B cell (primary cell): ENCODE data around the gene TTPAL. TPM values are rescaled to one million over a fixed set of nuclear protein-coding genes. Genes with fewer than 3 reads are reported as not detected.

Experiments used
- ATAC-seq: fragments of 200-7000 bp; cut with Tn5 transposase; one replicate; pipeline ENCODE4 v1.10.0; 2021; ENCODE audit warnings: low read depth, mild to moderate bottlenecking, moderate number of reproducible peaks, moderate library complexity
- CTCF ChIA-PET: fragments of 350-600 bp; sonication (Branson Sonifier 250); formaldehyde crosslinking; loops from one replicate; lab custom pipeline; 2021; ENCODE audit warnings: antibody characterized with exemption, inconsistent platforms; lab: Charles Lee
- POLR2A ChIA-PET: fragments of 350-600 bp; sonication (Branson Sonifier 250); formaldehyde crosslinking; loops from one replicate; lab custom pipeline; 2021; ENCODE audit warnings: antibody characterized with exemption; lab: Charles Lee
- DNase-seq: peaks from one replicate; pipeline ENCODE4 v3.0.0; 2013
- H2AFZ ChIP-seq: 2 replicates; pipeline ENCODE4 v1.6.1; 2012; ENCODE audit warnings: mild to moderate bottlenecking, low read depth, low read length; ENCODE audit not compliant: insufficient read depth, poor library complexity, severe bottlenecking
- H3K27ac ChIP-seq, 2 donors: 1 replicate in 1 of 2; 2 replicates in 1 of 2; pipeline ENCODE4 v1.5.1; 2012 to 2013; ENCODE audit warnings: low read length in 2 of 2, mild to moderate bottlenecking in 2 of 2, moderate library complexity in 1 of 2
- H3K27me3 ChIP-seq, 4 experiments: fragments of 200-600 bp in 1 of 4; sonication (generic) in 1 of 4; replicated peaks in 1 of 4; 1 replicate in 2 of 4; 2 replicates in 2 of 4; pipeline versions ENCODE4 v1.6.1 to v1.7.0; 2013 to 2016; ENCODE audit warnings: low read length in 3 of 4, mild to moderate bottlenecking in 2 of 4, mixed read lengths in 1 of 4, moderate library complexity in 1 of 4; ENCODE audit not compliant: insufficient read depth in 4 of 4, control insufficient read depth in 3 of 4; ENCODE audit errors: control extremely low read depth in 1 of 4
- H3K36me3 ChIP-seq, 2 experiments: replicated peaks in 1 of 2; 1 replicate in 1 of 2; 2 replicates in 1 of 2; pipeline versions ENCODE4 v1.6.1 to v1.7.1; 2013; ENCODE audit warnings: low read length in 1 of 2; ENCODE audit not compliant: insufficient read depth in 2 of 2, control insufficient read depth in 1 of 2; ENCODE audit errors: control extremely low read depth in 1 of 2, extremely low read depth in 1 of 2
- H3K4me1 ChIP-seq, 2 donors: fragments of 200-600 bp in 1 of 2; sonication (generic) in 1 of 2; 1 replicate in 1 of 2; 2 replicates in 1 of 2; pipeline versions ENCODE4 v1.5.1 to v1.6.1; 2013 to 2017; ENCODE audit warnings: low read length in 2 of 2; ENCODE audit not compliant: control insufficient read depth in 2 of 2, insufficient read depth in 2 of 2
- H3K4me2 ChIP-seq: replicated peaks from 2 replicates; pipeline ENCODE3; 2012; ENCODE audit warnings: mild to moderate bottlenecking, low read depth, low read length; ENCODE audit not compliant: poor library complexity, severe bottlenecking
- H3K4me3 ChIP-seq, 5 experiments: fragments of 200-600 bp in 1 of 5; sonication (generic) in 1 of 5; 1 replicate in 3 of 5; 2 replicates in 2 of 5; pipeline versions ENCODE4 v1.5.1 to v1.7.0; 2011 to 2016; ENCODE audit warnings: low read length in 4 of 5, mild to moderate bottlenecking in 4 of 5, low read depth in 2 of 5, control low read depth in 1 of 5, moderate library complexity in 1 of 5; ENCODE audit not compliant: insufficient read depth in 1 of 5; ENCODE audit errors: control extremely low read depth in 1 of 5, extremely low read depth in 1 of 5
- H3K79me2 ChIP-seq: fragments of 200-600 bp; sonication (generic); one replicate; pipeline ENCODE4 v1.6.0; 2016; ENCODE audit warnings: low read length; ENCODE audit not compliant: control insufficient read depth, insufficient read depth
- H3K9ac ChIP-seq: fragments of 200-600 bp; sonication (generic); 2 replicates; pipeline ENCODE4 v1.6.1; 2017; ENCODE audit warnings: mild to moderate bottlenecking, low read length, moderate library complexity
- H3K9me3 ChIP-seq, 3 donors: one replicate each; pipeline versions ENCODE4 v1.6.1 to v1.7.1; 2013; ENCODE audit warnings: low read length in 2 of 3; ENCODE audit not compliant: control insufficient read depth in 2 of 3, insufficient read depth in 1 of 3; ENCODE audit errors: control extremely low read depth in 1 of 3
- H4K20me1 ChIP-seq: 2 replicates; pipeline ENCODE4 v1.6.0; 2012; ENCODE audit warnings: mild to moderate bottlenecking, low read length; ENCODE audit not compliant: insufficient read depth, control insufficient read depth, poor library complexity, severe bottlenecking
- H3K27ac Mint-ChIP-seq: one replicate; pipeline ENCODE4 v1.8.0; 2021; ENCODE audit warnings: mixed read lengths
- H3K27me3 Mint-ChIP-seq: one replicate; pipeline ENCODE4 v1.8.0; 2021; ENCODE audit warnings: mixed read lengths
- H3K4me1 Mint-ChIP-seq: one replicate; pipeline ENCODE4 v1.8.0; 2021; ENCODE audit warnings: mixed read lengths
- H3K4me3 Mint-ChIP-seq: one replicate; pipeline ENCODE4 v1.8.0; 2021; ENCODE audit warnings: mixed read lengths
- H3K9me3 Mint-ChIP-seq: one replicate; pipeline ENCODE4 v1.8.0; 2022; ENCODE audit warnings: mixed read lengths; ENCODE audit not compliant: insufficient read depth
- CTCF ChIP-seq: fragments of 200-600 bp; IDR thresholded peaks from one replicate; pipeline ENCODE4 v1.8.0; 2022; ENCODE audit warnings: antibody characterized with exemption, mild to moderate bottlenecking
- EZH2 ChIP-seq: IDR thresholded peaks from 2 replicates; pipeline ENCODE4 v1.6.1; 2012; ENCODE audit warnings: borderline replicate concordance, low read depth, mild to moderate bottlenecking, moderate library complexity, low read length; ENCODE audit not compliant: insufficient read depth, poor library complexity, severe bottlenecking
- WGBS: methylation state at CpG from one replicate; pipeline ENCODE4 v1.1.5; 2013; ENCODE audit warnings: missing lambda C conversion rate; ENCODE audit not compliant: insufficient coverage; 5-methylcytosine and 5-hydroxymethylcytosine counted together
- intact Hi-C: fragments of 100-400 bp; cut with micrococcal nuclease; formaldehyde crosslinking; loops from one replicate; pipeline ENCODE4 v1.10.0; 2022
- polyA plus RNA-seq: library from polyadenylated mRNA; depleted of rRNA; stranded (reverse); fragments of >200 nt; gene quantifications from 2 replicates; pipeline ENCODE4 v1.2.3, GENCODE V29; 2012
- total RNA-seq, 2 donors: library from RNA; stranded (reverse); fragments of 120-200 nt in 1 of 2; gene quantifications; 1 replicate in 1 of 2; 2 replicates in 1 of 2; pipeline versions ENCODE4 v1.2.3 to v1.2.4, GENCODE V29; 2013 to 2022

TTPAL gene
- total and polyA plus RNA-seq, 2 donors (not counting 1 experiment from before 2014, with no cell fraction given): 4.0 to 26.8 TPM

- H3K36me3 ChIP-seq: peaks cover 13 to 80% of the 10 kb centered on the region in 2 experiments
- Mint-ChIP-seq H3K9me3 (no peaks in the 10 kb centered on the region), H3K4me1 (peaks cover 24% of the 10 kb centered on the region), H3K4me3 (no peak overlapping the region), H3K27ac (no peak overlapping the region), H3K27me3 (no peaks in the 10 kb centered on the region)
- H3K9me3 ChIP-seq: no peaks in the 10 kb centered on the region
- 91% methylated on average over 3 of the region's 3 CpGs for WGBS
- ChIA-PET CTCF (no interaction called here), POLR2A (no interaction called here)
- DNase-seq: no peak
- H3K4me1 ChIP-seq: peaks cover 6% of the 10 kb centered on the region in 2 donors
- no peaks in the 10 kb centered on the region for H3K79me2 ChIP-seq
- no peaks in the 10 kb centered on the region for H4K20me1 ChIP-seq
- H3K27me3 ChIP-seq: no peaks in the 10 kb centered on the region
- no peak overlapping the region for H3K4me3 ChIP-seq
- no peak for ATAC-seq
- H3K27ac ChIP-seq: no peak overlapping the region
- no peak overlapping the region for H2AFZ ChIP-seq
- TF ChIP-seq CTCF (no peak), EZH2 (no peak)
- no peak overlapping the region for H3K4me2 ChIP-seq
- intact Hi-C loops: no loop called here
- H3K9ac ChIP-seq: no peak overlapping the region
Measured at GRCh38 chr20:44497761-44498160, 22.1 kb downstream of the TTPAL start.

GRCh38 chr20:44500221-44500620, 24.5 kb downstream of the TTPAL start:
- Histone ChIP-seq H3K27ac (no peak overlapping the region), H3K27me3 (no peaks in the 10 kb centered on the region), H3K36me3 (peaks cover 12 to 89% of the 10 kb centered on the region in 2 experiments), H2AFZ (no peak overlapping the region), H4K20me1 (no peaks in the 10 kb centered on the region), H3K79me2 (no peaks in the 10 kb centered on the region), H3K4me1 (peaks cover 6% of the 10 kb centered on the region in 2 donors), H3K9ac (no peak overlapping the region), H3K4me2 (no peak overlapping the region), H3K9me3 (no peaks in the 10 kb centered on the region), H3K4me3 (no peak overlapping the region)
- no peak for TF ChIP-seq CTCF
- no peak for TF ChIP-seq EZH2
- no peaks in the 10 kb centered on the region for H3K27me3 Mint-ChIP-seq
- ChIA-PET POLR2A (no interaction called here), CTCF (interaction anchor here (1.2 kb wide), 1 partner anchor 76 kb away, joined by 3 read pairs; no protein-coding TSS in a partner anchor)
- intact Hi-C loops: no loop called here
- no peak overlapping the region for H3K27ac Mint-ChIP-seq
- WGBS: 93% methylated on average over 3 of the region's 3 CpGs
- H3K4me3 Mint-ChIP-seq: no peak overlapping the region
- no peak for DNase-seq
- no peaks in the 10 kb centered on the region for H3K9me3 Mint-ChIP-seq
- ATAC-seq: no peak
- peaks cover 24% of the 10 kb centered on the region for H3K4me1 Mint-ChIP-seq
